ENCODE data around the gene TMEM239. TPM values are rescaled to one million over a fixed set of nuclear protein-coding genes. Genes with fewer than 3 reads are reported as not detected.
A peak's percentile ranks its signal among the peaks of the same experiment; 100 is the strongest.

The TMEM239 gene
- polyA plus RNA-seq, 2 of the 4 experiments (the other 2 are of a cell fraction) = not detected

- Histone ChIP-seq H3K4me1 (no peaks in the 10 kb centered on the region), H3K4me3 (no peak overlapping the region), H3K27ac (no peak overlapping the region), H3K9me3 (no peaks in the 10 kb centered on the region; the same call in 2 of the 3 replicates), H3K4me2 (no peak overlapping the region)
- no peak; a peak in 1 of 6 replicates for ATAC-seq
- ChIA-PET CTCF (interaction anchor here (0.6 to 3.0 kb wide), 5 partner anchors 26 to 460 kb away, joined by 3 to 8 read pairs (median 5); no protein-coding TSS in a partner anchor), POLR2A (no interaction called here)
- TF ChIP-seq NPAS2 (CRISPR knock-in tag; IDR thresholded peaks at IDR 0.05; ENCODE audit: borderline replicate concordance) (no peak), MAFK (IDR thresholded peaks at IDR 0.05; ENCODE audit: partially characterized antibody) (peak; percentile 72)
- FAIRE-seq = no peak
- DNase-seq (ENCODE audit: low read depth in 1 of 2, low spot score in 1 of 2) = no peak
- 71% methylated on average over 16 of the region's 24 CpGs for WGBS (ENCODE audit: missing lambda C conversion rate)
These were observed 20.7 kb upstream of the TMEM239 start for GRCh38 chr20:2795451-2795850.

GRCh38 chr20:2796011-2796660 lies 20.0 kb upstream of the TMEM239 start:
- Histone ChIP-seq H3K9me3 (peaks cover 7% of the 10 kb centered on the region; the same call in 2 of the 3 replicates), H3K27ac (no peak overlapping the region), H3K4me1 (no peaks in the 10 kb centered on the region), H3K4me3 (no peak overlapping the region), H3K4me2 (no peak overlapping the region)
- TF ChIP-seq FOXS1 (CRISPR knock-in tag; IDR thresholded peaks at IDR 0.05) = no peak
- no peak for TF ChIP-seq ZC3H11A (IDR thresholded peaks at IDR 0.05)
- no peak for TF ChIP-seq EP300 (IDR thresholded peaks at IDR 0.05)
- DNase-seq (ENCODE audit: low read depth in 1 of 2, low spot score in 1 of 2) (no peak), ATAC-seq (no peak), FAIRE-seq (no peak)
- ChIA-PET CTCF (interaction anchor here (1.0 kb wide), 1 partner anchor 16 kb away, joined by 3 read pairs; no protein-coding TSS in a partner anchor), POLR2A (no interaction called here)
- WGBS (ENCODE audit: missing lambda C conversion rate) = 51% methylated on average over 20 of the region's 20 CpGs

GRCh38 chr20:2797136-2797983 lies 18.8 kb upstream of the TMEM239 start:
- 62% methylated on average over 16 of the region's 16 CpGs for WGBS (ENCODE audit: missing lambda C conversion rate)
- Histone ChIP-seq H3K4me1 (no peaks in the 10 kb centered on the region), H3K27ac (no peak overlapping the region), H3K9me3 (peaks cover 12% of the 10 kb centered on the region; the same call in 2 of the 3 replicates), H3K4me3 (no peak overlapping the region), H3K4me2 (no peak overlapping the region)
- CTCF ChIA-PET = interaction anchor here (0.7 to 2.7 kb wide), 4 partner anchors 15 to 55 kb away, joined by 3 to 8 read pairs (median 4); no protein-coding TSS in a partner anchor
- DNase-seq (ENCODE audit: low read depth in 1 of 2, low spot score in 1 of 2) (no peak), ATAC-seq (no peak), FAIRE-seq (no peak)
- POLR2A ChIA-PET = no interaction called here
- TF ChIP-seq CHD2 (IDR thresholded peaks at IDR 0.05; ENCODE audit: low read length, partially characterized antibody) = no peak

DNA sequence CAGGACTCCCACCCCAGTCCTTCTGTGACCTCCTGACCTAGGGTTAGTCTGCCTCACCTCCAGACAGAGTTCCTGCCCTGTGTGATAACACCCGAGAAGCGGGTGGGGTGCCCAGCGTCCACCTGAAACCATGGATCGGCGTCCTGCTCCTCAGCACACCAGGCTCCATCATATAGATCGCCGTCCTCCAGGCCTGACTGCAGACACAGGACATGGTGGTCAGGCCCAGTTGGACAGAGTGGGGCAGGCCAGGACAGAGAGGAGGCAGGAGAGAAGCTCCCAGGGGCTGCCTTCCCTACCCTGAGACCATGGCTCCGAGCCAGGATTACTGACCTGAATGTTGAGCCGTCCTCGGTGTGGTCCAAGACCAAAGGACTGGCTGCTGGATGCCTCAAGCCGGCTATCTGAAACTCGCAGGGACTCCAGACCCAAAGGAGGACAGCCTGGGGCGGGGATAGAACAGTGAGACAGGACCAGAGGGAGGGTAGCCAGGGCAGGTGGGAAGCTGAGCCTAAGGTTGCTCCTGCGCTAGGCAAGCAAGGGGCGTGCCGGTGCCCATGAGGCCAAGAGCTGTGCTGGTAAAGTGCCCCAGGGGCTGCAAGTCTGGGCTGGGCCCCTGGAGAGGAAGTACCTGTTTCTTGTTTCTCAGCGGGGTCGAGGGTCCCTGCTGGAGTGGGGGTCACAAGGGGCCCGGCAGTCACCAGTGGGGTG lies 17.9 kb upstream of the TMEM239 start:
- DNase-seq (ENCODE audit: low read depth in 1 of 2, low spot score in 1 of 2) = no peak
- Histone ChIP-seq H3K4me3 (no peak overlapping the region), H3K9me3 (peaks cover 15% of the 10 kb centered on the region; the same call in 2 of the 3 replicates), H3K4me2 (no peak overlapping the region), H3K4me1 (no peaks in the 10 kb centered on the region), H3K27ac (no peak overlapping the region)
- ChIA-PET CTCF (interaction anchor here (0.7 to 2.7 kb wide), 5 partner anchors 14 to 54 kb away, joined by 3 to 8 read pairs (median 4); no protein-coding TSS in a partner anchor), POLR2A (no interaction called here)
- WGBS (ENCODE audit: missing lambda C conversion rate) = 73% methylated on average over 19 of the region's 19 CpGs
- no peak for ATAC-seq
- no peak for FAIRE-seq
- TF ChIP-seq ZFP36 (IDR thresholded peaks at IDR 0.05; ENCODE audit: borderline replicate concordance, partially characterized antibody) = no peak
- TF ChIP-seq TFCP2L1 (CRISPR knock-in tag; IDR thresholded peaks at IDR 0.05) = no peak
- no peak for TF ChIP-seq RCOR1 (IDR thresholded peaks at IDR 0.05; ENCODE audit: low read depth, low read length)
- TF ChIP-seq PBX3 (IDR thresholded peaks at IDR 0.05) = no peak
- no peak for TF ChIP-seq KDM5A (IDR thresholded peaks at IDR 0.05)
- no peak for TF ChIP-seq EHF (CRISPR knock-in tag; IDR thresholded peaks at IDR 0.05)
- no peak for TF ChIP-seq SMC3 (IDR thresholded peaks at IDR 0.05)
- no peak for TF ChIP-seq CTCF (IDR thresholded peaks at IDR 0.05)
- TF ChIP-seq, protein P1, sequence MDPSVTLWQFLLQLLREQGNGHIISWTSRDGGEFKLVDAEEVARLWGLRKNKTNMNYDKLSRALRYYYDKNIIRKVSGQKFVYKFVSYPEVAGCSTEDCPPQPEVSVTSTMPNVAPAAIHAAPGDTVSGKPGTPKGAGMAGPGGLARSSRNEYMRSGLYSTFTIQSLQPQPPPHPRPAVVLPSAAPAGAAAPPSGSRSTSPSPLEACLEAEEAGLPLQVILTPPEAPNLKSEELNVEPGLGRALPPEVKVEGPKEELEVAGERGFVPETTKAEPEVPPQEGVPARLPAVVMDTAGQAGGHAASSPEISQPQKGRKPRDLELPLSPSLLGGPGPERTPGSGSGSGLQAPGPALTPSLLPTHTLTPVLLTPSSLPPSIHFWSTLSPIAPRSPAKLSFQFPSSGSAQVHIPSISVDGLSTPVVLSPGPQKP (IDR thresholded peaks at IDR 0.05; ENCODE audit: low read depth, low read length) = no peak
- TF ChIP-seq CBX2 (IDR thresholded peaks at IDR 0.05; ENCODE audit: borderline replicate concordance, low read depth) = no peak
- no peak for TF ChIP-seq ZC3H11A (IDR thresholded peaks at IDR 0.05)

Measured in A549 (cell line).